OCI-LY7 (cell line): Measurements from ENCODE around the gene GPD1. TPM values are rescaled to one million over a fixed set of nuclear protein-coding genes. Genes with fewer than 3 reads are reported as not detected.

ENCODE experiments used
- BruUV-seq: library from RNA; stranded (reverse); fragments of 400-500 nt; replicated peaks from 2 replicates; lab custom pipeline; 2021; lab: Mats Ljungman, UMichigan
- CTCF ChIA-PET: fragments of 300-600 bp; sonication (Branson Sonifier 250); formaldehyde crosslinking; loops from one replicate; lab custom pipeline; 2022; ENCODE audit warnings: antibody characterized with exemption; ENCODE audit not compliant: unreplicated experiment; lab: Charles Lee
- POLR2A ChIA-PET: fragments of 300-600 bp; sonication (Branson Sonifier 250); formaldehyde crosslinking; loops from one replicate; lab custom pipeline; 2022; ENCODE audit warnings: antibody characterized with exemption; lab: Charles Lee
- DNase-seq: peaks from one replicate; pipeline ENCODE4 v3.0.0-alpha.2; 2015; ENCODE audit warnings: low spot score
- H2AFZ ChIP-seq: fragments of 200-600 bp; sonication (generic), shearing (Covaris generic); 2 replicates; pipeline ENCODE4 v1.6.1; 2014; ENCODE audit warnings: mild to moderate bottlenecking, antibody characterized with exemption, low read length, moderate library complexity
- H3K27ac ChIP-seq: fragments of 200-600 bp; sonication (generic); 2 replicates; pipeline ENCODE4 v1.5.1; 2014; ENCODE audit warnings: mixed run types, low read depth, mild to moderate bottlenecking, moderate library complexity, low read length, inconsistent platforms; ENCODE audit not compliant: poor library complexity, severe bottlenecking
- H3K36me3 ChIP-seq: fragments of 200-600 bp; sonication (generic); 2 replicates; pipeline ENCODE4 v1.6.1; 2014; ENCODE audit warnings: mild to moderate bottlenecking, antibody characterized with exemption, low read length, moderate library complexity, mixed read lengths; ENCODE audit not compliant: insufficient read depth
- H3K4me1 ChIP-seq: fragments of 200-600 bp; sonication (generic); 2 replicates; pipeline ENCODE4 v1.5.1; 2014; ENCODE audit warnings: mild to moderate bottlenecking, low read length; ENCODE audit not compliant: insufficient read depth, poor library complexity, severe bottlenecking
- H3K4me2 ChIP-seq: fragments of 200-600 bp; sonication (generic); 2 replicates; pipeline ENCODE4 v1.6.1; 2014; ENCODE audit warnings: mild to moderate bottlenecking, low read length
- H3K4me3 ChIP-seq: fragments of 200-600 bp; sonication (generic); 2 replicates; pipeline ENCODE4 v1.5.1; 2014; ENCODE audit warnings: mild to moderate bottlenecking, low read depth, low read length; ENCODE audit not compliant: poor library complexity, severe bottlenecking
- H3K79me2 ChIP-seq: fragments of 200-600 bp; sonication (generic); 2 replicates; pipeline ENCODE4 v1.6.1; 2016; ENCODE audit warnings: low read depth, mild to moderate bottlenecking, low read length, moderate library complexity, mixed read lengths; ENCODE audit not compliant: insufficient read depth
- H3K9me2 ChIP-seq: fragments of 200-600 bp; sonication (generic); 2 replicates; pipeline ENCODE4 v1.6.1; 2016; ENCODE audit warnings: mild to moderate bottlenecking, low read length, mixed read lengths; ENCODE audit not compliant: insufficient read depth
- H3K9me3 ChIP-seq: fragments of 200-600 bp; sonication (generic); 2 replicates; pipeline ENCODE4 v1.6.1; 2014; ENCODE audit warnings: mild to moderate bottlenecking, mixed run types, low read length, mixed read lengths
- H4K20me1 ChIP-seq: fragments of 200-600 bp; sonication (generic); 2 replicates; pipeline ENCODE4 v1.6.1; 2014; ENCODE audit warnings: mild to moderate bottlenecking, antibody characterized with exemption, low read length, moderate library complexity, mixed read lengths; ENCODE audit not compliant: insufficient read depth
- CTCF ChIP-seq: fragments of 200-600 bp; sonication (generic); conservative IDR thresholded peaks from 2 replicates; pipeline ENCODE4 v1.5.1; 2014; ENCODE audit warnings: mild to moderate bottlenecking, antibody characterized with exemption, low read length, moderate library complexity, mixed read lengths
- EZH2phosphoT487 ChIP-seq: fragments of 200-600 bp; sonication (generic); IDR thresholded peaks from 2 replicates; pipeline ENCODE4 v1.6.1; 2018; ENCODE audit warnings: low read depth, borderline replicate concordance, mild to moderate bottlenecking, mixed run types, antibody characterized with exemption, low read length, moderate library complexity, mixed read lengths
- intact Hi-C: fragments of 100-400 bp; cut with micrococcal nuclease; formaldehyde crosslinking; loops from one replicate; pipeline ENCODE4 v1.10.0; 2022; ENCODE audit not compliant: unreplicated experiment
- total RNA-seq, 2 experiments: library from RNA; depleted of rRNA in 1 of 2; stranded (reverse); fragments of >200 nt in 1 of 2; shearing (Covaris generic) in 1 of 2; gene quantifications; 2 replicates each; pipeline ENCODE4 v1.2.3, GENCODE V29; 2014 to 2022

The GPD1 gene
- total RNA-seq, 2 experiments from 2014 or later, result 0.47 to 1.2 TPM

GRCh38 chr12:50061946-50062686 is 41.7 kb upstream of the GPD1 start:
- CTCF ChIA-PET, result no interaction called here
- POLR2A ChIA-PET, result no interaction called here
- BruUV-seq, result no TSS peak
- Histone ChIP-seq H2AFZ (no peak overlapping the region), H4K20me1 (no peaks in the 10 kb centered on the region), H3K27ac (no peak overlapping the region), H3K4me2 (no peak overlapping the region), H3K36me3 (no peaks in the 10 kb centered on the region), H3K4me3 (no peak overlapping the region), H3K9me3 (no peaks in the 10 kb centered on the region), H3K4me1 (peaks cover 3% of the 10 kb centered on the region), H3K79me2 (no peaks in the 10 kb centered on the region), H3K9me2 (no peaks in the 10 kb centered on the region)
- TF ChIP-seq CTCF (no peak), EZH2phosphoT487 (no peak)
- intact Hi-C loops, result no loop called here
- no peak for DNase-seq

- CTCF ChIA-PET, result no interaction called here
- Histone ChIP-seq H3K9me3 (no peaks in the 10 kb centered on the region), H3K79me2 (no peaks in the 10 kb centered on the region), H3K36me3 (no peaks in the 10 kb centered on the region), H2AFZ (no peak overlapping the region), H3K4me2 (no peak overlapping the region), H3K9me2 (no peaks in the 10 kb centered on the region), H4K20me1 (no peaks in the 10 kb centered on the region), H3K27ac (no peak overlapping the region), H3K4me1 (peaks cover 2% of the 10 kb centered on the region), H3K4me3 (no peak overlapping the region)
- intact Hi-C loops, result no loop called here
- DNase-seq, result no peak
- POLR2A ChIA-PET, result no interaction called here
- no peak for TF ChIP-seq CTCF
- TF ChIP-seq EZH2phosphoT487, result no peak
- no TSS peak for BruUV-seq
Measured at GRCh38 chr12:50062728-50063460, 40.9 kb upstream of the GPD1 start.
